Esophagus (tissue), 2 donors: ENCODE measurements around the gene PPIAL4G. TPM values are rescaled to one million over a fixed set of nuclear protein-coding genes. Genes with fewer than 3 reads are reported as not detected.
"Not testable (repeated sequence)": the region's sequence is repeated elsewhere in the genome, so short reads cannot be mapped to it uniquely, and the experiment has no call there.

ENCODE experiments used
- H3K27ac ChIP-seq, 2 donors: one replicate each; pipeline ENCODE4 v1.5.1; 2013; ENCODE audit warnings: low read depth in 2 of 2, mild to moderate bottlenecking in 2 of 2, inconsistent platforms in 1 of 2, low read length in 1 of 2, moderate library complexity in 1 of 2
- H3K27me3 ChIP-seq, 2 donors: one replicate each; pipeline ENCODE4 v1.6.1; 2013; ENCODE audit warnings: low read length in 2 of 2, control low read depth in 1 of 2, mild to moderate bottlenecking in 1 of 2; ENCODE audit not compliant: insufficient read depth in 2 of 2, control insufficient read depth in 1 of 2
- H3K36me3 ChIP-seq, 2 donors: one replicate each; pipeline ENCODE4 v1.6.1; 2013; ENCODE audit warnings: low read length in 1 of 2; ENCODE audit not compliant: control insufficient read depth in 2 of 2, insufficient read depth in 2 of 2
- H3K4me1 ChIP-seq, 2 donors: one replicate each; pipeline ENCODE4 v1.6.1; 2013; ENCODE audit warnings: low read length in 1 of 2; ENCODE audit not compliant: control insufficient read depth in 2 of 2, insufficient read depth in 2 of 2
- H3K4me3 ChIP-seq, 2 donors: one replicate each; pipeline ENCODE4 v1.5.1; 2013; ENCODE audit warnings: low read length in 2 of 2, mild to moderate bottlenecking in 2 of 2, low read depth in 1 of 2, moderate library complexity in 1 of 2
- H3K9me3 ChIP-seq, 2 donors: one replicate each; pipeline ENCODE4 v1.6.1; 2013; ENCODE audit warnings: mild to moderate bottlenecking in 2 of 2, low read depth in 1 of 2, low read length in 1 of 2, moderate library complexity in 1 of 2; ENCODE audit not compliant: control insufficient read depth in 2 of 2, insufficient read depth in 1 of 2
- WGBS, 2 donors: extraction: QIAGEN DNeasy Blood & Tissue Kit; methylation state at CpG; one replicate each; pipeline ENCODE4 v1.1.7; 2013; 5-methylcytosine and 5-hydroxymethylcytosine counted together
- polyA plus RNA-seq, 2 donors: library from polyadenylated mRNA; stranded (reverse); fragments of 200-250 nt; gene quantifications; one replicate each; pipeline ENCODE4 v1.2.3, GENCODE V29; 2013
- donor health status: healthy with polysubstance abuse.
- donor health status: Bipolar disorder and iron deficiency.

The PPIAL4G gene
- polyA plus RNA-seq, 2 donors: 0.02 TPM; not detected in 1

GRCh38 chr1:148512571-148513184 lies 29.6 kb upstream of the PPIAL4G start:
- not testable (repeated sequence) for H3K36me3 ChIP-seq, H3K4me1 ChIP-seq, H3K4me3 ChIP-seq, H3K27me3 ChIP-seq, H3K9me3 ChIP-seq, H3K27ac ChIP-seq
- WGBS, 2 donors: 73 to 77% methylated on average over 9 of the region's 9 CpGs

- not testable (repeated sequence) for H3K4me1 ChIP-seq, H3K27ac ChIP-seq, H3K9me3 ChIP-seq, H3K27me3 ChIP-seq, H3K36me3 ChIP-seq, H3K4me3 ChIP-seq
Observed at GRCh38 chr1:148493933-148494332, 10.8 kb upstream of the PPIAL4G start.

- 57 to 63% methylated on average over 2 of the region's 4 CpGs for WGBS, 2 donors
- H3K27ac ChIP-seq, H3K9me3 ChIP-seq, H3K36me3 ChIP-seq, H3K27me3 ChIP-seq, H3K4me3 ChIP-seq, H3K4me1 ChIP-seq: not testable (repeated sequence)
Observed at GRCh38 chr1:148481134-148481533, 2.0 kb downstream of the PPIAL4G start.

GRCh38 chr1:148459694-148460093 lies 23.4 kb downstream of the PPIAL4G start:
- not testable (repeated sequence) for H3K27ac ChIP-seq, H3K27me3 ChIP-seq, H3K36me3 ChIP-seq, H3K9me3 ChIP-seq, H3K4me1 ChIP-seq
- peak overlapping the region; percentile 57 to 72 for H3K4me3 ChIP-seq
- 0% methylated on average over 4 to 6 of the region's 28 CpGs for WGBS, 2 donors

GRCh38 chr1:148458901-148459581 lies 24.1 kb downstream of the PPIAL4G start:
- not testable (repeated sequence) for H3K9me3 ChIP-seq, H3K27me3 ChIP-seq, H3K36me3 ChIP-seq, H3K4me1 ChIP-seq
- H3K4me3 ChIP-seq: peak overlapping the region; percentile 57 to 72
- WGBS, 2 donors: 0% methylated on average over 43 to 59 of the region's 63 CpGs
- peak overlapping the region; percentile 81 to 82 for H3K27ac ChIP-seq

- 2 to 3% methylated on average over 10 of the region's 11 CpGs for WGBS, 2 donors
- peak overlapping the region in 1 of 2 donors; percentile 72 for H3K4me3 ChIP-seq
Observed at GRCh38 chr1:148458398-148458797, 24.7 kb downstream of the PPIAL4G start.

GRCh38 chr1:148452845-148453244 lies 30.3 kb downstream of the PPIAL4G start:
- 46 to 52% methylated on average over 2 of the region's 2 CpGs for WGBS, 2 donors
- H3K27me3 ChIP-seq, H3K36me3 ChIP-seq, H3K27ac ChIP-seq, H3K9me3 ChIP-seq, H3K4me1 ChIP-seq, H3K4me3 ChIP-seq: not testable (repeated sequence)

More at GRCh38 chr1:148458398-148458797, 24.7 kb downstream of the PPIAL4G start:
- not testable (repeated sequence) for H3K4me1 ChIP-seq, H3K27me3 ChIP-seq, H3K36me3 ChIP-seq, H3K9me3 ChIP-seq
- H3K27ac ChIP-seq: peak overlapping the region in 1 of 2 donors; percentile 49

GRCh38 chr1:148439654-148440325 lies 43.3 kb downstream of the PPIAL4G start:
- H3K4me3 ChIP-seq, H3K4me1 ChIP-seq, H3K36me3 ChIP-seq, H3K9me3 ChIP-seq, H3K27me3 ChIP-seq, H3K27ac ChIP-seq: not testable (repeated sequence)
- WGBS, 2 donors: 87 to 92% methylated on average over 5 of the region's 5 CpGs

GRCh38 chr1:148435406-148435805 lies 47.7 kb downstream of the PPIAL4G start:
- Histone ChIP-seq H3K9me3 (peaks cover 0 to 2% of the 10 kb centered on the region in 2 donors), H3K4me3 (no peak overlapping the region), H3K27me3 (no peaks in the 10 kb centered on the region), H3K27ac (no peak overlapping the region), H3K36me3 (peaks cover 0 to 6% of the 10 kb centered on the region in 2 donors), H3K4me1 (peaks cover 0 to 3% of the 10 kb centered on the region in 2 donors)
- WGBS, 2 donors: 92 to 95% methylated on average over 4 of the region's 4 CpGs

GRCh38 chr1:148434832-148435231 lies 48.3 kb downstream of the PPIAL4G start:
- Histone ChIP-seq H3K4me1 (peaks cover 0 to 3% of the 10 kb centered on the region in 2 donors), H3K36me3 (peaks cover 0 to 6% of the 10 kb centered on the region in 2 donors)

More at GRCh38 chr1:148434832-148435231, 48.3 kb downstream of the PPIAL4G start:
- Histone ChIP-seq H3K27ac (no peak overlapping the region), H3K4me3 (no peak overlapping the region), H3K27me3 (no peaks in the 10 kb centered on the region), H3K9me3 (peaks cover 0 to 2% of the 10 kb centered on the region in 2 donors)
- 94 to 97% methylated on average over 28 of the region's 28 CpGs for WGBS, 2 donors
